GM18502 (cell line): ENCODE data around the gene CCL25.
"Not testable (repeated sequence)": the region's sequence is repeated elsewhere in the genome, so short reads cannot be mapped to it uniquely, and the experiment has no call there.

Experiments
- ATAC-seq: cut with Tn5 transposase; IDR thresholded peaks from one replicate; pipeline ENCODE4 v1.9.1; 2021; ENCODE audit warnings: mild to moderate bottlenecking; ENCODE audit not compliant: unreplicated experiment, poor library complexity

The CCL25 gene, protein sequence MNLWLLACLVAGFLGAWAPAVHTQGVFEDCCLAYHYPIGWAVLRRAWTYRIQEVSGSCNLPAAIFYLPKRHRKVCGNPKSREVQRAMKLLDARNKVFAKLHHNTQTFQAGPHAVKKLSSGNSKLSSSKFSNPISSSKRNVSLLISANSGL

DNA sequence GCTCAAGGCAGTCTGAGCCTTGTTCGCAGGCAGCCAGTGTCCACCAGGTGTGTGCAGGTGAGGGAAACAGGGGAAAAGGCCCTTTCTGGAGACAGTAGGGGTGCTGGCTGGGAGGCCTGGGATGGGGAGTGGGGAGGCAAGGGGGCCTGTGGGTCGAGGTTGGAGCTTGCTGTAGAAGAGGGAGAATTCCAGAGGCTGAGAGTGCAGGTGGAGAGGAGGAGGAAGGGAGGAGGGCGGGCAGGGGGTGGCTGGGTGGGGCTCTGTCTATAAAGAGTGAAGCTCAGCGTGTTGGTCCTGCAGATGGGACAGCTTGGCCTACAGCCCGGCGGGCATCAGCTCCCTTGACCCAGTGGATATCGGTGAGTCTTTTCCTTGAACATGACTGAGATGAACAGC is at the start of gene CCL25:
CCL25 (plus strand) TSS at position 297 of the 396 bp plus-strand sequence. CDS start 290 bp downstream, outside the sequence.
- no peak for ATAC-seq

DNA sequence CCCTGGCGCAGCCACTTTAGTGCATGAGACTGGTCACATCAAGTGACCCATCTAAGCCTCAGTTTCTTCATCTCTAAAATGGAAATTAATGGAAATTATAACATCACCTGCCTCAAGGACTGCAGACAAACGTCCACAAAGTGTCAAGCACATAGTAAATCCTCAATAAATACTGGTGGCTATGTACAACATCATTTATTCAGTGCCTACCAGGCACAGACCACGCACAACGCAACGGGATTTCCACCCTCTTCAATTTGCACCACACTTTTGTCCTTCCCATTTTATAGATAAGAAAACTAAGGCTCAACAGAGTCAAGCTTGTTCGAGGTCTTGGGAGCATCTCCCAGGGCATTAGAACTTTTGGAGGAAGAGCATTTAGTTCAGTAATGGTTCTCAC is 48.6 kb upstream of the CCL25 start:
- ATAC-seq: no peak

DNA sequence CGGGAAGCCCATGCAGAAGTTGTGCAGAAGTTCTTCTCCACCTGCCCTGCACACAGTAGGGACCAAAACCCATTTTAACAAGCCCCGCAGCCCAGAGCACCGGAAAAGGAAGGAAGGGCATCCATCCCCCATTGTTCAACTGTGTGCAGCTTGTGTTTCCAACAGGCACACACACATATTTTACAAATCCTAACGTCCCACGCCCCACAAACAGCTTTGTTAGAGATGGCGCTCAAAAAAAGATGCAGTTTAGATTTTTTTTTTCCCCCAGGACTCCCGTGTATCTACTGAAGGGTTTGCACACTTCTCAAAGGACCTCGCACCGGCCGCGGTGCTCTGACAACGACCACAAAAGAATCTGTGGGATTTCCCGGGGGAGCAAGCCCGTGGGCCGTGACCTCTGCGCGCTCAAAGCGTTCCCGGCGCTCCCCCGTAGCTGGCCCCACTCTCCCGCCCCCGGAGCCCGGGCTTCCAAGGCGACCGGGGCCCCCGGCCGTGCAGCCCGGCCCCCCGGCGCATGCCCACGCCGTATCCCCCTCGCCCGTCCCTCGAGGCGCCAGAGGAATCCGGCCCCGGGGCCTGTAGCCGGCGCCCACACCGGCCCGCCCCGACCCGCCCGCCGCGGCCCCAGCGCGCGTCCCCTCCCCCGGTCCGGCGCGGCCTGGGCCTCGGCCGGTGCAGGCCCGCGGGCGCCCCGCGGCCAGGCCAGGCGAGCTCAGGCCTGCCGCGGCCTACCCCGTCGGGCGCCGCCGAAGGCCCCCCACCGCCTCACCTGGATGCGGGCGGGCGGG is 47.6 kb upstream of the CCL25 start:
- peak; percentile 33 for ATAC-seq

GRCh38 chr19:8005534-8006256 is 46.9 kb upstream of the CCL25 start, which contains the start of gene ELAVL1:
ELAVL1 (minus strand) TSS chr19:8005641; CDS start chr19:7991815, 13,826 bp downstream.
- peak; percentile 70 for ATAC-seq

- ATAC-seq: no peak
These were observed 34.8 kb upstream of the CCL25 start for GRCh38 chr19:8017808-8018207.

DNA sequence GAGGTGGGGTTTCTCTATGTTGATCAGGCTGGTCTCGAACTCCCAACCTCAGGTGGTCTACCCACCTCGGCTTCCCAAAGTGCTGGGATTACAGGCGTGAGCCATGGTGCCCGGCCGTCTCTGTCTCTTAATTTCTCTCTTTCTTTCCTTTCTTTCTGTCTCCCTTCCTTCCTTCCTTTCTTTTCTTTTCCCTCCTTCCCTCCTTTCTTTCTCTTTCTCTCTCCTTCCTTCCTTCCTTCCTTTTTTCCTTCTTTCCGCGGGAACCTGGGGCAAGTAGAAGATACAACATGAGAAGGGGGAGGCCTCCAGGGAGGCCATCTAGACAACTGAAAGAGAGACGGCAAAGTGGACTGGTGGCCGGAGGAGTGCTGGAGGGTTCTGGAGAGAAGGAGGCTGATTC is 31.9 kb upstream of the CCL25 start:
- ATAC-seq: no peak

DNA sequence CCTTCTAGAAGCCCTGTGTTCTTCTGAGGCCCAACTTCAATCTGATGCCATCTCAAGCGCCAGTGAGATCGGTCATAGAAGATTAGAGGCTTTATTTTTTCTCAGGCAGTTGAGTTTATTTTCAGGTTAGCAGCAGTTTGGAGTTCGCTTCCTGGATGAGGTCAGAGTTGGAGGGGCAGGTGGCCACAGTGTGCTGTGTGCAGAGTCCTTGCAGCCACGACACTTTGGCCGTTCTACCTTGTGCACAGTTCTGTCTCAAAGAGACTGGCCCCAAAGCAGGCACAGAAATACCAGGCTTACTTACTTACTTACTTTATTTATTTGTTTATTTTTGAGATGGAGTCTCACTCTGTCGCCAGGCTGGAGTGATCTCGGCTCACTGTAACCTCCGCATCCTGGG is 31.2 kb upstream of the CCL25 start:
- no peak for ATAC-seq

GRCh38 chr19:8022275-8022674 is 30.3 kb upstream of the CCL25 start:
- ATAC-seq: no peak

GRCh38 chr19:8023371-8023770 is 29.2 kb upstream of the CCL25 start:
- ATAC-seq: no peak

DNA sequence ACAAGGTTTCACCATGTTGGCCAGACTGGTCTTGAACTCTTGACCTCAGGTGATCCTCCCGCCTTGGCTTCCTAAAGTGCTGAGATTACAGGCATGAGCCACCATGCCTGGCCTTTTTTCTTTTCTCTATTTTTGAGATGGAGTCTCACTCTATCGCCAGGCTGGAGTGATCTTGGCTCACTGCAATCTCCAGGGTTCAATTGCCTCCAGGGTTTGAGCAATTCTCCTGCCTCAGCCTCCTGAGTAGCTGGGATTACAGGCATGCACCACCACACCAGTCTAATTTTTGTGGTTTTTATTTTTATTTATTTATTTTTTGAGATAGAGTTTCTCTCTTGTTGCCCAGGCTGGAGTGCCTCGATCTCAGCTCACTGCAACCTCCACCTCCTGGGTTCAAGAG is 28.3 kb upstream of the CCL25 start:
- not testable (repeated sequence) for ATAC-seq

DNA sequence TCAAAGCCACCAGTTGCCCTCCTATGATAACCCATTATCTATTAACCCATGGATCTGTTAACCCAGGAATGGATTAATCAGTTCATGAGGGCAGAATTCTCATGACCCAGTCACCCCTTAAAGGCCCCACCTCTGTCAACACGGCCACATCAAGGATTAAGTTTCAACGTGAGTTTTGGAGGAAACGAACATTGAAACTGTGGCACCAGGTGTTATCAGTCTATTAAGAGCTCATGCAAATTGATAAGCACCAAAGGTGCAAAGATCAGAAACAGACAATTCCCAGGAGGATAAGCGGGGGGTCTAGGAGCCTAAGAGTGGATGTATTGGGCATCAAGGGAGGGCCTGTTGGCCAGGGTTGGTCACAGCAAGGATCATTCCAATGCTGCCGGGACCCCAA is 27.2 kb upstream of the CCL25 start:
- ATAC-seq: no peak

DNA sequence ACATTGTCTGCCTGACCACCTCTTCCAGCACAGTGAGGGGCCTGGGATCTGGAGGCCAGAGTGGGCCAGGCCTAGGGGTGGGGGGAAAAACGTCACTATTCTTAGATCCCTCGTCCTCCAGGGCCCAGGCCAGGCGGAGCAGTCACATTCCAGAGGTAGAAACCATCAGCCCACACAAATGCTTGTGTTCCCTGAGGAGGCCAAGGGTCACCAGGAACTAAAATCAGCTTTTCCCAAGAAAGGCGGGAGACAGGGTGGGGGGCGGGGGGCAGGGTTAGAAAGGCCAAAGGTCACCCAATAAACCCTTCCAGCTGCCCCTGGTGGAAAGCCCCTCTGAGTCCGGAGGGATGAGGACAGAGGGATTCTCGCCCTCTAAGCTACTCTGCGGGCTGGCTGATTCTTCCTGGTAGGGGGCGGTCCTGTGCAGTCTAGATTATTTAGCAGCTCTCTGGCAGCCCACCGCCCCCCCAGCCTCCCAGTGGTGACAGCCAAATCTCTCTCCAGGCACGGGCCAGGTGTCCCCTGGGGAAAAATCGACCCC is 23.5 kb upstream of the CCL25 start:
- no peak for ATAC-seq

DNA sequence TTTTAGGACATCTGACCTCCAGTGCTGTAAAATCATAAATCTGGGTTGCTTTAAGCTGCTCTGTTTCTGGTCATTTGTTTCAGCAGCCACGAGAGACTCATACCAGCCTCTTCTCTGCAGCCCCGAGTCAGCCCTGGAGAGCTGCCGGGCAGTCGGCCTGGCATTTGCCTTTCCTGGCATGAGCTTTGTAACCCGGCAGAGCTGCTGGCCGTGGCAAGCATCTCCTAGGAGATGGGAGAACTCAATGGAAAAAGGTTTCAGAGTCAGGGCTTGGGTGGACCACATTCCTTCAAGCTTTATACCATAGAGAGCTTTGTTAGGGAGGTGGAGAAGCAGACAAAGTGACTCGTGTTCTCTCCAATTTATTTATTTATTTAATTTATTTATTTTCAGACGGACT is 21.6 kb upstream of the CCL25 start:
- no peak for ATAC-seq

- ATAC-seq: not testable (repeated sequence)
These were observed 19.0 kb upstream of the CCL25 start for GRCh38 chr19:8033287-8034177.

DNA sequence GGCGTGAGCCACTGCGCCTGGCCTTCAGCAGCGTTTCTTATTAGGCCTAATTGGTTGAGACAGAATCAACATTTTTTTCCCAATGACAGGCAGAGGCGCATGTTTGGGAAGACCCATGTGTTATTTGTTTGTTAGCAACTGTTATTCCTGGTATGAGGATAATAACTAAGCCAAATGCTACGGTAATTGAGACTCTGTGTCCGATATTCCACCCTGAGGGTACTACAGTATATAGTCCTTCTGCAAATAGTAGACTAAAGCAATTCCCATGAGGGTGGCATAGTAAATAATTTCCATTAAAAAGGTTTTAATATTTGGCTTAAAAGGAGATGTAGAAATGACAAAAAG is 18.4 kb upstream of the CCL25 start:
- ATAC-seq: no peak

DNA sequence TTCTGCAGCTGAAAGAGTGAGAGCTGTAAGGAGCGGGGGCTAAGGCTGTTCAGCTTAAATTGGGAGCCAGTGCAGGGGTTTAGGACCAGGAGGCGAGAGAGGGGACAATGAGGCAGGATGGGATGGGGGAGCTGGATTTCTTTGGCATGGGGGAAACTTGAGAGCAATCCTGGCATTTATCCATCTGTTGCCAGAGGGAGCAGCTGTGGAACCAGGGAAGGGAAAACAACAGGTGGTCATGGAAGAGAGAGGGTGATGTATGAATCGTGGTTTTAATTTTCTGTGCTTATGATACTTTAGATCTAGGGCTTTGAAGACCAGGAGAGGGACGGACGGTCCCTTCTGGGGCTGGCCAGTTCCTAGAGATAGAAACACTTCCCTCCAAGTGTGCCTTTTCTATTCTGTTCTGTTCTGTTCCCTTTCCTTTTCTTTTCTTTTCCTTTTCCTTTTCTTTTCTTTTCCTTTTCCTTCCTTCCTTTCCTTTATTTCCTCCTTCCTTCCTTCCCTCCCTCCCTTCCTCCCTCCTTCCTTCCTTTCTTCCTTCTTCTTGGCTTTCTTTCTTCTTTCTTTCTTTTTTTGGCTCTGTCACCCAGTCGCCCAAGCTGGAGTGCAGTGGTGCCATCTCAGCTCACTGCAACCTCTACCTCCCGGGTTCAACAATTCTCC is 16.0 kb upstream of the CCL25 start:
- no peak for ATAC-seq

DNA sequence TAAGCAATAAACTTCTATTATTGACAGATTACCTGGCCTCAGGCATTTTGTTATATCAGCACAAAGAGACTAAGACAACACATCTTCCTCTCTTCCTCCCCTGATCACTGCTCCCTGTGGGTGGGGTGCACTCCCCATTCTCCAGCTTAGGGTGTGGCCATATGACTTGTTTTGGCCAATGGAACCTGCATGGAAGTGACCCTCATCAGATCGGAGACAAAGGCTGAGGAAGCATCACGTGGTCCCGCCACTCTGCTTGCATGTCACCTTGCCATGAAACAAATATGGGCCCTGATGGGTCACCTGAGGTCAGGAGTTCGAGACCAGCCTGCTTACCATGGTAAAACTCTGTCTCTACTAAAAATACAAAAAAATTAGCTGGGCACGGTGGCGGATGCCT is 13.7 kb upstream of the CCL25 start:
- ATAC-seq: no peak

DNA sequence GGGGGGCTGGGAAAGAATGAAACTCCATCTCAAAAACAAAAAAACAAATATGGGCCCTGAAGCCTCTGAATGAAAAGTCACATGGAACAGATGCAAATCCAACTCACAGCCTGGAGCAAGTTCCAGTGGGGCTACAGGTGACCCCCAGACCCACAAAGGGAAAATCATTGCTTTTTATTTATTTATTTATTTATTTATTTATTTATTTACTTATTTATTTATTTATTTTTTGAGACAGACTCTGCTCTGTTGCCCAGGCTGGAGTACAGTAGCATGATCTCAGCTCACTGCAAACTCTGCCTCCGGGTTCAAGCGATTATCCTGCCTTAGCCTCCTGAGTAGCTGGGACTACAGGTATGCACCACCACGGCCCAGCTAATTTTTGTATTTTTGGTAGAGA is 13.3 kb upstream of the CCL25 start:
- no peak for ATAC-seq

- ATAC-seq: no peak
These were observed 11.0 kb upstream of the CCL25 start for GRCh38 chr19:8041531-8041931.

- no peak for ATAC-seq
These were observed 9.7 kb upstream of the CCL25 start for GRCh38 chr19:8042900-8043299.
